ENCODE measurements around the gene HMOX1. TPM values are rescaled to one million over a fixed set of nuclear protein-coding genes. Genes with fewer than 3 reads are reported as not detected.

HMOX1 gene
- total RNA-seq, 1 experiment from 2014 or later, result 26.4 TPM

DNA sequence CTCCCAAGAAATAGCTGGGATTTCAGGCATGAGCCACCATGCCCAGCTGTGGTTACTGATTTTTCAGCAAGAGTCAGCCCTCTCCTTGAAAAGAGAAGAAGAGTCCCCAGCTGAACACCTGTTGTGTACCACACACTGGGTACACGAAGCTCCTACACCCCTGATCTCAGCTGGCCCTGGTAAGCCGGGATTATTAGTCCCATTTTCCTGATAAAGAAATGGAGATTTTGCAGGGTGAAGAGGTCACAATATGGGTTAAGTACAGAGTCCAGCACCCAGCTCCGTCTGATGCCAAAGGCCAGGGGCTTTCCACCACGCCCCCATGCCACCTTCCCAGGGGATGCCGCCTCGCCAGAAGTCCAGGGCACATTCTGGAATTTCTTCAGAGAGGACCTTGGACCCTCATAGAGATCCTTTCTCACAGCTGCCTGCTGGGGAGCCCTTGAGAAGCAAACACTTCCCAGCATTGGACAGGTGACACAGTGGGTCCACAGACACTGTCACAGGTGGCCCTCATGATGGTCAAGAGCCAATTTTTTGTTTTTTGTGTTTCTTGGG, 19.8 kb upstream of the HMOX1 start:
- DNase-seq (ENCODE audit: low read depth, low spot score) (no peak), ATAC-seq (no peak)
- H3K4me1 ChIP-seq (ENCODE audit: control insufficient read depth in 1 of 2, insufficient read depth in 2 of 2, low read length in 2 of 2), result peaks cover 11 to 39% of the 10 kb centered on the region in 2 experiments
- H2AFZ ChIP-seq (ENCODE audit: low read depth, low read length, poor library complexity, severe bottlenecking), result no peak overlapping the region
- H3K9ac ChIP-seq (ENCODE audit: low read length), result no peak overlapping the region
- BruUV-seq (replicated peaks), result no TSS peak
- ChIA-PET POLR2A (interaction anchor here (1.2 kb wide), 1 partner anchor 200 kb away, joined by 3 read pairs; no protein-coding TSS in a partner anchor), RAD21 (ENCODE audit: low non-redundant PET in 1 of 2, low total read pairs in 2 of 2, uncharacterized antibody in 2 of 2, unreplicated experiment in 2 of 2) (no interaction called here), CTCF (no interaction called here)
- no peak for TF ChIP-seq FOSL1 (IDR thresholded peaks at IDR 0.05; ENCODE audit: low read depth)
- TF ChIP-seq RAD21 (IDR thresholded peaks at IDR 0.05; ENCODE audit: low read depth), result no peak
- no peak for TF ChIP-seq CEBPB (IDR thresholded peaks at IDR 0.05; ENCODE audit: low read depth)
- no peak for TF ChIP-seq ELF1 (IDR thresholded peaks at IDR 0.05; ENCODE audit: borderline replicate concordance, low read depth)
- TF ChIP-seq EZH2phosphoT487 (IDR thresholded peaks at IDR 0.05; ENCODE audit: borderline replicate concordance), result no peak
- no peak for TF ChIP-seq CBX3 (IDR thresholded peaks at IDR 0.05; ENCODE audit: low read depth)
- TF ChIP-seq ZNF274 (IDR thresholded peaks at IDR 0.05; ENCODE audit: low read depth, low read length), result no peak
- no peak for TF ChIP-seq SIN3A (IDR thresholded peaks at IDR 0.05; ENCODE audit: low read depth)
- TF ChIP-seq MAX (IDR thresholded peaks at IDR 0.05), result no peak
- no peak for TF ChIP-seq POLR2A (IDR thresholded peaks at IDR 0.05; ENCODE audit: borderline replicate concordance, extremely low read depth, insufficient read depth, insufficient read length)
- TF ChIP-seq TCF7L2 (IDR thresholded peaks at IDR 0.05; ENCODE audit: borderline replicate concordance, extremely low read depth, insufficient read depth, insufficient read length), result no peak
- no peak for TF ChIP-seq SRF (IDR thresholded peaks at IDR 0.05; ENCODE audit: low read depth)
- TF ChIP-seq, protein P1, sequence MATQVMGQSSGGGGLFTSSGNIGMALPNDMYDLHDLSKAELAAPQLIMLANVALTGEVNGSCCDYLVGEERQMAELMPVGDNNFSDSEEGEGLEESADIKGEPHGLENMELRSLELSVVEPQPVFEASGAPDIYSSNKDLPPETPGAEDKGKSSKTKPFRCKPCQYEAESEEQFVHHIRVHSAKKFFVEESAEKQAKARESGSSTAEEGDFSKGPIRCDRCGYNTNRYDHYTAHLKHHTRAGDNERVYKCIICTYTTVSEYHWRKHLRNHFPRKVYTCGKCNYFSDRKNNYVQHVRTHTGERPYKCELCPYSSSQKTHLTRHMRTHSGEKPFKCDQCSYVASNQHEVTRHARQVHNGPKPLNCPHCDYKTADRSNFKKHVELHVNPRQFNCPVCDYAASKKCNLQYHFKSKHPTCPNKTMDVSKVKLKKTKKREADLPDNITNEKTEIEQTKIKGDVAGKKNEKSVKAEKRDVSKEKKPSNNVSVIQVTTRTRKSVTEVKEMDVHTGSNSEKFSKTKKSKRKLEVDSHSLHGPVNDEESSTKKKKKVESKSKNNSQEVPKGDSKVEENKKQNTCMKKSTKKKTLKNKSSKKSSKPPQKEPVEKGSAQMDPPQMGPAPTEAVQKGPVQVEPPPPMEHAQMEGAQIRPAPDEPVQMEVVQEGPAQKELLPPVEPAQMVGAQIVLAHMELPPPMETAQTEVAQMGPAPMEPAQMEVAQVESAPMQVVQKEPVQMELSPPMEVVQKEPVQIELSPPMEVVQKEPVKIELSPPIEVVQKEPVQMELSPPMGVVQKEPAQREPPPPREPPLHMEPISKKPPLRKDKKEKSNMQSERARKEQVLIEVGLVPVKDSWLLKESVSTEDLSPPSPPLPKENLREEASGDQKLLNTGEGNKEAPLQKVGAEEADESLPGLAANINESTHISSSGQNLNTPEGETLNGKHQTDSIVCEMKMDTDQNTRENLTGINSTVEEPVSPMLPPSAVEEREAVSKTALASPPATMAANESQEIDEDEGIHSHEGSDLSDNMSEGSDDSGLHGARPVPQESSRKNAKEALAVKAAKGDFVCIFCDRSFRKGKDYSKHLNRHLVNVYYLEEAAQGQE (IDR thresholded peaks at IDR 0.05; ENCODE audit: low read depth), result no peak
- no peak for TF ChIP-seq EZH2 (IDR thresholded peaks at IDR 0.05)
- TF ChIP-seq, protein P2, sequence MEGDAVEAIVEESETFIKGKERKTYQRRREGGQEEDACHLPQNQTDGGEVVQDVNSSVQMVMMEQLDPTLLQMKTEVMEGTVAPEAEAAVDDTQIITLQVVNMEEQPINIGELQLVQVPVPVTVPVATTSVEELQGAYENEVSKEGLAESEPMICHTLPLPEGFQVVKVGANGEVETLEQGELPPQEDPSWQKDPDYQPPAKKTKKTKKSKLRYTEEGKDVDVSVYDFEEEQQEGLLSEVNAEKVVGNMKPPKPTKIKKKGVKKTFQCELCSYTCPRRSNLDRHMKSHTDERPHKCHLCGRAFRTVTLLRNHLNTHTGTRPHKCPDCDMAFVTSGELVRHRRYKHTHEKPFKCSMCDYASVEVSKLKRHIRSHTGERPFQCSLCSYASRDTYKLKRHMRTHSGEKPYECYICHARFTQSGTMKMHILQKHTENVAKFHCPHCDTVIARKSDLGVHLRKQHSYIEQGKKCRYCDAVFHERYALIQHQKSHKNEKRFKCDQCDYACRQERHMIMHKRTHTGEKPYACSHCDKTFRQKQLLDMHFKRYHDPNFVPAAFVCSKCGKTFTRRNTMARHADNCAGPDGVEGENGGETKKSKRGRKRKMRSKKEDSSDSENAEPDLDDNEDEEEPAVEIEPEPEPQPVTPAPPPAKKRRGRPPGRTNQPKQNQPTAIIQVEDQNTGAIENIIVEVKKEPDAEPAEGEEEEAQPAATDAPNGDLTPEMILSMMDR (IDR thresholded peaks at IDR 0.05 in 2 of 3, conservative IDR thresholded peaks at IDR 0.05 in 1 of 3; ENCODE audit: borderline replicate concordance in 1 of 3, insufficient read depth in 1 of 3, low read depth in 2 of 3, low read length in 2 of 3), result no peak
- no peak overlapping the region for H3K4me2 ChIP-seq (ENCODE audit: low read length)
- no peaks in the 10 kb centered on the region for H4K20me1 ChIP-seq (ENCODE audit: insufficient read depth)
- H3K9me3 ChIP-seq (ENCODE audit: control insufficient read depth in 1 of 2, insufficient read depth in 1 of 2, low read depth in 1 of 2, low read length in 2 of 2), result no peaks in the 10 kb centered on the region
- H3K27me3 ChIP-seq (ENCODE audit: insufficient read depth, low read length), result no peaks in the 10 kb centered on the region
- intact Hi-C loops (cut with micrococcal nuclease), result no loop called here
- no peak overlapping the region for H3K4me3 ChIP-seq (replicated peaks in 1 of 2; ENCODE audit: low read depth in 1 of 2, low read length in 2 of 2)
- H3K27ac ChIP-seq (ENCODE audit: low read depth, low read length), result no peak overlapping the region
- H3K9me2 ChIP-seq (ENCODE audit: insufficient read depth), result no peaks in the 10 kb centered on the region
- H3K79me2 ChIP-seq (ENCODE audit: insufficient read depth, low read length), result no peaks in the 10 kb centered on the region
- no peaks in the 10 kb centered on the region for H3K36me3 ChIP-seq (ENCODE audit: control insufficient read depth in 1 of 2, insufficient read depth in 2 of 2, low read length in 2 of 2)

All from HCT116 (cell line).